GM23338 (cell line): ENCODE data around the gene PXK.

Experiments
- CREB1 ChIP-seq: fragments of 250-450 bp; sonication (Bioruptor Pico); IDR thresholded peaks from 2 replicates; pipeline ENCODE4 v1.5.0; 2020; ENCODE audit warnings: low read depth, mild to moderate bottlenecking, moderate library complexity
- EZH2 ChIP-seq: fragments of 200-600 bp; sonication (generic); IDR thresholded peaks from one replicate; pipeline ENCODE4 v1.8.0; 2017; ENCODE audit warnings: antibody characterized with exemption, mild to moderate bottlenecking, low read depth; ENCODE audit not compliant: unreplicated experiment
- EZH2phosphoT487 ChIP-seq: fragments of 200-600 bp; sonication (generic); IDR thresholded peaks from one replicate; pipeline ENCODE4 v1.8.1; 2018; ENCODE audit warnings: antibody characterized with exemption; ENCODE audit not compliant: unreplicated experiment
- POLR2AphosphoS5 ChIP-seq: IDR thresholded peaks from 2 replicates; pipeline ENCODE4 v1.6.1; 2016; ENCODE audit warnings: antibody characterized with exemption, low read depth
- ZNF331 ChIP-seq: fragments of 250-450 bp; sonication (Bioruptor Pico); IDR thresholded peaks from 2 replicates; pipeline ENCODE4 v1.5.0; 2020; ENCODE audit warnings: low read depth, mild to moderate bottlenecking, moderate library complexity
- TF ChIP-seq, protein P1 (sequence below), 2 experiments: fragments of 200-600 bp in 1 of 2; sonication (generic) in 1 of 2; conservative IDR thresholded peaks; 2 replicates each; pipeline versions ENCODE4 v1.5.1 to v1.6.1; 2016 to 2017; ENCODE audit warnings: antibody characterized with exemption in 2 of 2, low read depth in 2 of 2, mild to moderate bottlenecking in 2 of 2, moderate library complexity in 1 of 2
- TF ChIP-seq, protein P2 (sequence below): IDR thresholded peaks from one replicate; pipeline ENCODE4 v1.6.1; 2018; ENCODE audit warnings: antibody characterized with exemption; ENCODE audit not compliant: unreplicated experiment

DNA sequence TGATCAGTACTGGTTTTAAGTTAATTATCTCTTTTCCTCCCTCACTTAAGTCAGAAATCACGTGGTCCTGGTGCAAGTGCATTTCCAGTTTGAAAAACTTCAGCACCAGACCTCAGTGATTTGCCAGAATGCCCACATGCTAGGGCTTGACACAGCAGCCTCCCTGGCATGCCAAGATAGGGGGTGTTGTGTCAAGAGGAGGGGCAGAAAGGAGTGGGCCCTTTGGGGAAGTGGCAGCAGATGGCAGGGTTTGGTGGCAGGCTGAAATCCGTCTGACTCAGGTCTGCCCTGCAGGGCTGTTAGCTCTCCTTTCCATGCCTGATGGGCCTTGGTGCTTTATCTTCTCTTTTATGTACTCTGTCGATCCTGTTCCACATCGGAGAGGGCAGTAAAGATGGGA is 23.4 kb downstream of the PXK start:
- TF ChIP-seq, protein P1, sequence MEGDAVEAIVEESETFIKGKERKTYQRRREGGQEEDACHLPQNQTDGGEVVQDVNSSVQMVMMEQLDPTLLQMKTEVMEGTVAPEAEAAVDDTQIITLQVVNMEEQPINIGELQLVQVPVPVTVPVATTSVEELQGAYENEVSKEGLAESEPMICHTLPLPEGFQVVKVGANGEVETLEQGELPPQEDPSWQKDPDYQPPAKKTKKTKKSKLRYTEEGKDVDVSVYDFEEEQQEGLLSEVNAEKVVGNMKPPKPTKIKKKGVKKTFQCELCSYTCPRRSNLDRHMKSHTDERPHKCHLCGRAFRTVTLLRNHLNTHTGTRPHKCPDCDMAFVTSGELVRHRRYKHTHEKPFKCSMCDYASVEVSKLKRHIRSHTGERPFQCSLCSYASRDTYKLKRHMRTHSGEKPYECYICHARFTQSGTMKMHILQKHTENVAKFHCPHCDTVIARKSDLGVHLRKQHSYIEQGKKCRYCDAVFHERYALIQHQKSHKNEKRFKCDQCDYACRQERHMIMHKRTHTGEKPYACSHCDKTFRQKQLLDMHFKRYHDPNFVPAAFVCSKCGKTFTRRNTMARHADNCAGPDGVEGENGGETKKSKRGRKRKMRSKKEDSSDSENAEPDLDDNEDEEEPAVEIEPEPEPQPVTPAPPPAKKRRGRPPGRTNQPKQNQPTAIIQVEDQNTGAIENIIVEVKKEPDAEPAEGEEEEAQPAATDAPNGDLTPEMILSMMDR (conservative IDR thresholded peaks at IDR 0.05; ENCODE audit: low read depth in 2 of 2) = no peak
- TF ChIP-seq, protein P2, sequence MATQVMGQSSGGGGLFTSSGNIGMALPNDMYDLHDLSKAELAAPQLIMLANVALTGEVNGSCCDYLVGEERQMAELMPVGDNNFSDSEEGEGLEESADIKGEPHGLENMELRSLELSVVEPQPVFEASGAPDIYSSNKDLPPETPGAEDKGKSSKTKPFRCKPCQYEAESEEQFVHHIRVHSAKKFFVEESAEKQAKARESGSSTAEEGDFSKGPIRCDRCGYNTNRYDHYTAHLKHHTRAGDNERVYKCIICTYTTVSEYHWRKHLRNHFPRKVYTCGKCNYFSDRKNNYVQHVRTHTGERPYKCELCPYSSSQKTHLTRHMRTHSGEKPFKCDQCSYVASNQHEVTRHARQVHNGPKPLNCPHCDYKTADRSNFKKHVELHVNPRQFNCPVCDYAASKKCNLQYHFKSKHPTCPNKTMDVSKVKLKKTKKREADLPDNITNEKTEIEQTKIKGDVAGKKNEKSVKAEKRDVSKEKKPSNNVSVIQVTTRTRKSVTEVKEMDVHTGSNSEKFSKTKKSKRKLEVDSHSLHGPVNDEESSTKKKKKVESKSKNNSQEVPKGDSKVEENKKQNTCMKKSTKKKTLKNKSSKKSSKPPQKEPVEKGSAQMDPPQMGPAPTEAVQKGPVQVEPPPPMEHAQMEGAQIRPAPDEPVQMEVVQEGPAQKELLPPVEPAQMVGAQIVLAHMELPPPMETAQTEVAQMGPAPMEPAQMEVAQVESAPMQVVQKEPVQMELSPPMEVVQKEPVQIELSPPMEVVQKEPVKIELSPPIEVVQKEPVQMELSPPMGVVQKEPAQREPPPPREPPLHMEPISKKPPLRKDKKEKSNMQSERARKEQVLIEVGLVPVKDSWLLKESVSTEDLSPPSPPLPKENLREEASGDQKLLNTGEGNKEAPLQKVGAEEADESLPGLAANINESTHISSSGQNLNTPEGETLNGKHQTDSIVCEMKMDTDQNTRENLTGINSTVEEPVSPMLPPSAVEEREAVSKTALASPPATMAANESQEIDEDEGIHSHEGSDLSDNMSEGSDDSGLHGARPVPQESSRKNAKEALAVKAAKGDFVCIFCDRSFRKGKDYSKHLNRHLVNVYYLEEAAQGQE = no peak
- TF ChIP-seq POLR2AphosphoS5 (no peak), EZH2 (no peak), ZNF331 (CRISPR knock-in tag) (no peak), CREB1 (CRISPR knock-in tag) (no peak), EZH2phosphoT487 (no peak)
